G401 (cell line): Measurements from ENCODE around the gene SYNDIG1L. TPM values are rescaled to one million over a fixed set of nuclear protein-coding genes. Genes with fewer than 3 reads are reported as not detected.

ENCODE experiments used
- DNase-seq: peaks from one replicate; pipeline ENCODE4 v3.0.0-alpha.2; 2015; ENCODE audit warnings: low spot score
- in situ Hi-C: cut with HindIII; loops from 2 replicates; pipeline ENCODE4 v1.10.0; 2016; ENCODE audit warnings: low sequenced_read_pairs, mixed read lengths
- total RNA-seq: library from RNA; depleted of rRNA; stranded (reverse); fragments of >200 nt; shearing (Covaris generic); gene quantifications from 2 replicates; pipeline ENCODE4 v1.2.3, GENCODE V29; 2014

Gene SYNDIG1L
- total RNA-seq, 1 experiment from 2014 or later = not detected

DNA sequence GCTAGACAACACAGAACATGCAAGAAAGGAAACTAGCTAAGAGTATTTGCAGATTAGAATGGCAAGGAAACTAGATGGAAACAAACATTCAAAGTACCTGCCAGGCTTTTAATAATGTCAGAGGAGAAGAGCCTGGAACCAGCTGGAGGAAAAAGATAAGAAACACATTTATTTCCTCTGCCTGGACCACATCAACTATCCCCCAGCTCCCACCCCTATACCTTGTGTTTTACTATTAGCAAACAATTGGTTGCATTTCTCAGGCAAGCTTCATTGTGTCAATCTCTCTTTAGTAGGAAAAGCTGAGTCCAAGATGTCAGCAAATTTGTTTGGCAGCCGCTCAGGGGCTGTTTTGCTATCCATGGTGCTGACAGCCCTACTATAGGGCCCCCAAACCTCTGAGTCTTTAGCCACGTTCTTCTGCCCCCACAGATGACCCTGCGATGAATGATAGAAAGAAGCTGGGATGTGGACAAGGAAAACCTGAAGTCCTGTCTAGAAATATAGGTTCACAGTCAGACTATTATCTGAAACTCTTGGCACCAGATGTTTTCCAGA lies 11.6 kb upstream of the SYNDIG1L start:
- no peak for DNase-seq
- in situ Hi-C loops = no loop called here

DNA sequence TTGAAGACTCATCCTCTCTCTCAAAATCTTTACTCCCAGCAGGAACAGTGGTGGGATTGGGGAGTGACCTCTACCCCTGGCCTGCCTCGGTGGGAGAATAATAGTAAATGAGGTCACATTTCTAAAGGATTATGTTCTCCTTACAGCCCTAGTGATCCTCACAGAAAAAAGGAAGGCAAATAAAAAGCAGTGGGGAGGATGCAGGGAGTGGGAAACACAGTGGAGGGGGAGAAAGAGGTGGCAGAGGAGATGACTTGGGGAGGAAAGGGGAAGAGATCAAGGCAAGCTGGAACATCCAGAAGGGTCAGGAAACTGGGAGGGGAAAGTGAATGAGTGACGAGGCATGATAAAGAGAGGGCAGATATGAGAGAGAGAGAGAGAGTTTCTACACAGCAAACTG lies 8.3 kb upstream of the SYNDIG1L start:
- in situ Hi-C loops = no loop called here

DNA sequence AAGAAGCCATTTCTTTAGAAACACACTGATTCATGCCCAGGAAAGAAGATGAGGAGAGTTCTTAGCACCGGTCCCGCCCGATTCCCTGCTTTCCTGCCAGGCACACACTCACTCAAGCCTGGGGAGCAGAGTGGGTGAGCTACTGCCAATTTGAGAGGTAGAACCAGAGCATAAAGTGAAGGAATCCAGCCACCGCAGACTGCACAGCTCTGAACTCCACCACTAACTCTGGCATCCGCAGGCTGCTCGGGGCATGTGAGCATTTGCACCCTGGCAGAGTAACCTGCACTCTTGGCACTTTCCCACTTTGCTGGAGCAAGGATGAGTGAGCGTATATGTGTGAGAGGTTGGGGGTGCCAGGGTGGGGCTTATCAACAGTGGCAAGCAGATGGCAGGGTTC lies 4.0 kb upstream of the SYNDIG1L start:
- no peak for DNase-seq
- in situ Hi-C loops = no loop called here

More for the DNA sequence above, 8.3 kb upstream of the SYNDIG1L start:
- no peak for DNase-seq

GRCh38 chr14:74429221-74429691 lies 3.2 kb upstream of the SYNDIG1L start:
- no peak for DNase-seq
- in situ Hi-C loops = no loop called here

DNA sequence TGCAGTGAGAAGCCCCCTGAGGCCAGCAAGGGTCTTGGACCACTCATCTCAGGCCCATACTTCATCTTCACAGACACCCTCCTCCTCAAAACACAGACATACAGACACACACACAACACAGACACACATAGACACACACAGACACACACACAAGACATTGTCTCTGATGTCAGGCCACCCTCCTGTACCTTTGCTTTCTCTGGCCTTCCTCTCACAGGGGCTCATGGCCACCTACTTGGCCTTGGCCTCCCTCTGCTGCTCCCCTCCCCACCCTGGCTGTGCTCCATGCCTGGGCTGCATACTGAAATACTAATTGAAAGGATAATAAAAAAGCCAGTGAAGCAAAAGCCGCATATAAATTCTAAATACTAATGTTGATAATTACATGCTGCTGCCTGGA lies 1.6 kb upstream of the SYNDIG1L start:
- no peak for DNase-seq

DNA sequence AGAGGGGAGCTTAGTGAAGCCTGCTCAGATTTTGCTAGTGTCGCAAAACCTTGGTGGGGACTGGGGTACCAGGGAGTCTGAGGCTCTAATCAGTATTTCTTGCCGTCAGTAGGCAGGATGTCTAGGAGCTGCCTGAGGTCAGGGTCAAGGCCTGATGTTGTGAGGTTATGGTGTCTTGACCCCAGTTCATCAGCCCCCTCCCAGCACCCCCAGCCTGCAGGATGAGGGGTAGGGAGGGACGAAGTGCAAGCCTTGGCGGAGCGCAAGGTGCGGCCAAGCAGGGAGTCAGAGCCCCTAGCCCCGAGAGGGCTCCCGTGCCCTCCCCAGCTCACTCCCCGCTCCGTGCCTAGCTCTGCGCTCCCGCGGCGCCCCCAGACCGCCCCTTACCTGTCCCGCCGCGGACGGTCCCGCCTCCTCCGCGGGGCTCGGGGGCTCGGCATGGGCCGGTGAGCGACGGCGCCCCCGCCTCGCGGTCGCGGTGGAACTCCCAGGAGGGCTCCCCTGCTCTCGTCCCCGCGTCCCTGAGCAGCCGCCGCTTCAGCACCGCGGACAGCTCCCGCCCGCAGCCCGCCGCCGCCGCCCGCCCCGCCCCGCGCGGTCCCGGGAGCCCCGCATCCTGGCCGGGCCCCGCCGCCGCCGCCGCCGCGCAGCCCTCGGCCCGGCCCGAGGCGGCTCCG lies 347 bp downstream of the SYNDIG1L start:
- in situ Hi-C loops = no loop called here
- DNase-seq = no peak

More for the DNA sequence above, 1.6 kb upstream of the SYNDIG1L start:
- in situ Hi-C loops = no loop called here

- in situ Hi-C loops = no loop called here
- DNase-seq = no peak
Observed at GRCh38 chr14:74424606-74425005, 1.4 kb downstream of the SYNDIG1L start.

- in situ Hi-C loops = no loop called here
- no peak for DNase-seq
Observed at GRCh38 chr14:74423246-74423645, 2.8 kb downstream of the SYNDIG1L start.

- DNase-seq = no peak
- in situ Hi-C loops = no loop called here
Observed at GRCh38 chr14:74421981-74422380, 4.0 kb downstream of the SYNDIG1L start.

- in situ Hi-C loops = no loop called here
Observed at GRCh38 chr14:74419086-74419485, 6.9 kb downstream of the SYNDIG1L start.

DNA sequence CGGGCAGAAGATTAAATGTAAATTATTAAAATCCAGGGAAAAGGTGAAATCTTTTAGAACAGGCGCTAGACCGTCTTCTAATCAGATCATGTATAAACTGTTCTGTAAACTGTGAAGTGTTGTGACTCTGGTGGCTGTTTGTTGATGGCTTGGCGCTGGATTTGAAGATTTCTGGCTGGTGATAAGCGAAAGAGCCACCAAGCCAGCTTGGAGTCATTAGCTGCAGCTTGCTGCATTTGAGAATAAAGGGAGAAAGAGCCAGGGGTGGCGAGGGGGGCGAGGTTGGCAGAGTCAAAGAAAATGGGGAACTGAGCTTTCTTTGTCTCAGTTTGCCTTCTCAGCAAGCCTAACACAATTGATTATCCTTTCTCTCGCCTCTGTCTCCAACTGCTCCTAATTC lies 8.0 kb downstream of the SYNDIG1L start:
- DNase-seq = no peak
- in situ Hi-C loops = no loop called here

More at GRCh38 chr14:74419086-74419485, 6.9 kb downstream of the SYNDIG1L start:
- DNase-seq = no peak

DNA sequence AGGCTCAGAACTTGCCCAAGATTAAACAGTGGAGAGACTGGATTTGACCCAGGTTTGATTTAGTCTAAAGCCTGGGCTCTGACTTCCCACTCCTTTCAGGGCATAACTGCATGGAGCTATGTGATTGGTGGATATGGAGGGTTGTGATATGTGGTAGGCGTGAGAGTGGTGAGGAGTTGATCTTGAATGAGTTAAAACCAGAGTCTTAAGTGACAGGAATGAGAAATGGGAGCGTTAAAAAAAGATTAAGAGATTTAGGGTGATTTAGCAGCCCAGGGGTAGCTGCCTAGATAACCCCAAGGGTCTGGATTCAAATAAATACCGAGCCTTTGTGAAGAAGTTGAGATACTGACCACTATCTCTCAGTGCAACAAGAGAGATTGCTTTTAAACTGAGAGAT lies 8.4 kb downstream of the SYNDIG1L start:
- no peak for DNase-seq
- in situ Hi-C loops = no loop called here

DNA sequence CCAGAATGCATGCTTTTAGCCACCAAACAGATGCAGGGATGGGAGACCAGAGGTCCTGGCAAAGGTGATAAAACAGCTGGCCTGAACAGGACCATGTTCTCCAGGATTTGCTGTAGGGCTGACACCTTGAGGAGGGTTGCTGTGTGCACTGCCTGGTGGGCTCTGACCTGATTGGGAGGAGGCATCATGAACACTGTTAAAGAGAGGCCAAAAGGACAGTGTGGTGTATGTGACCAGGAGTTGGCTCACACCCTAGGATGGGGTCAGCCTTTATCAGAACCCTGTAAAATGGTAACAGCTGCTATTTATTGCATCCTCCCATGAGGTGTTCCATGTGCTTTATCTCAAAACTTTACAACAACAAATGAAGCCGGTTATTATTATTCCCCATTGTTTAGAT lies 8.8 kb downstream of the SYNDIG1L start:
- in situ Hi-C loops = no loop called here

GRCh38 chr14:74415115-74415437 lies 10.9 kb downstream of the SYNDIG1L start:
- no peak for DNase-seq
- in situ Hi-C loops = no loop called here

More for the DNA sequence above, 8.8 kb downstream of the SYNDIG1L start:
- DNase-seq = no peak

DNA sequence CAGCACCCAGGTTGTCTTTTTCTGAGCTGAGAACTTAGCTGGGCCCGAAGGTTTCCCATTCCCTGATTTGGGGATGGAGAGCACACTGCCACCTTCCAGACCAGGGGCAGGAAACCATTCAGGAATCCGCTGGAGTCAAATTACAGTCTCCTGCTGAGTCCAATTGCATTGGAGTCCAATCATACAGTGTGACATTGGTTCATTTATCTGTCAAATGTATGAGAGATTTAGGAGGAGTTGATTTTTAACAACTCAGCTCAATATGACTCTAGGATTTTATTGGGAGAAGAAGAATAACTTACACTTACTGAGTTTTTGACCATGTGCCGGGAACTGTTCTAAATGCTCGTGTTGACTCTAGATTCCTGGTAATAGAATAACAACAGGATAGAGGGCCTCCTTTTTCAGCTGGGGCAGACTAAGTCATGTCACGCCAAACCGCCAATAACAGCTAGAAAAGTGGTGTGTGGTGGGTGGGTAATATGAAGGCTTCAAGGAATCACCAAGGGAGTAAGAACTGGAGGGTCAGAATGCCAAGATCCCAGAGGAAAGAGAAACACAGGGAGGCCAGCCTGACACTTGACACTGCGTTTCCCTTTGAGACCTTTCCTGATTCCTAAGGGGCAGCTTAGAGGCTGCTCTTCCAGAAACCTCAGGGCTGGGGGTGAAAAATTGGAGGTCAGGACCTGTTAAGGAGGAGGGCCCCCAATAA lies 11.5 kb downstream of the SYNDIG1L start:
- DNase-seq = no peak

GRCh38 chr14:74413627-74414026 lies 12.4 kb downstream of the SYNDIG1L start:
- in situ Hi-C loops = no loop called here
- no peak for DNase-seq

More for the DNA sequence above, 11.5 kb downstream of the SYNDIG1L start:
- in situ Hi-C loops = no loop called here

- no peak for DNase-seq
- in situ Hi-C loops = no loop called here
Observed at GRCh38 chr14:74412753-74413152, 13.3 kb downstream of the SYNDIG1L start.

GRCh38 chr14:74411671-74412070 lies 14.3 kb downstream of the SYNDIG1L start:
- DNase-seq = no peak
- in situ Hi-C loops = no loop called here

DNA sequence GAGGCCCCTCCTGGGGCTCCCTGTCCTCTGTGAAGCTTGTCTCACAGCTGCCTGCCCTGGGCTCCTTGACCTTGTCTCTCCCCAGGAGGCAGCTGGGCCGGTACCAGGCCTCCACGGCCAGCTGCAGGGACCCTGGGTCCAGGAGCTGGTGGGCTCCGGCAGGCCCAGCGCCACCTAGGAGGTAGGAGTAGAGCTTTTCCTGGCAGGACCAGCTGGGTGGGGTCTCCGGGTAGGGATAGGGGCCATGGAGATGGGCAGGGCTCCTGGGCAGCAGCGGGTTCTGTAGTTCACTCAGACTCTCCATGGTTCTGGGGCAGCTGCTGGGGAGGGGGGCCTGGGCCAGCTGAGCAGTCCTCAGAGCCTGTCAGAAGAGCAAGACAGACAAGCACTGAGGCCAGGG lies 16.6 kb downstream of the SYNDIG1L start:
- in situ Hi-C loops = no loop called here
- no peak for DNase-seq

GRCh38 chr14:74408870-74409269 lies 17.1 kb downstream of the SYNDIG1L start:
- in situ Hi-C loops = no loop called here

DNA sequence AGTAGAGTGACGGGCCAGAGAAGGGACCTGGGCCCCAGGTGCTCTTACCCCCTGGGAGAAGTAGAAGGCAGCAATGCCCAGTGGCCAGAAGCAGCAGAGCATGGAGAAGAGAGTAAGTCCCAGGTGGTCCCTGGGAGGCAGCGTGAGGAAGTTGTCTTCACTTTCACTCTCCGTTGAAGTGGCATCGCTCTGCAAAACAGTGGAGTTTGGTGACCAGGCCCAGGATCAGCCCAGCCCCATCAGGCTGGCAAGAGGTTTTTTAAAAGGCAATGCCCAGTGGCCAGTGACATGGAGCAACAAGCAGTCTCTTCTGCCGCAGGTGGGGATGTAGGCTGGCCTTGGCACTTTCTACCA lies 18.2 kb downstream of the SYNDIG1L start:
- in situ Hi-C loops = no loop called here
- DNase-seq = no peak

More at GRCh38 chr14:74408870-74409269, 17.1 kb downstream of the SYNDIG1L start:
- DNase-seq = no peak
